GM19240 (cell line): ENCODE data around the gene PIBF1.
"Not testable (repeated sequence)": the region's sequence is repeated elsewhere in the genome, so short reads cannot be mapped to it uniquely, and the experiment has no call there.

ENCODE experiments used
- DNase-seq: peaks from one replicate; pipeline ENCODE4 v3.0.0; 2011; ENCODE audit warnings: low spot score; ENCODE audit not compliant: insufficient read length

The PIBF1 gene

GRCh38 chr13:73000027-73000674 lies 218.2 kb downstream of the PIBF1 start:
- no peak for DNase-seq

- DNase-seq: no peak
Observed at GRCh38 chr13:73001971-73002370, 220.0 kb downstream of the PIBF1 start.

- no peak for DNase-seq
Observed at GRCh38 chr13:73011751-73012150, 229.8 kb downstream of the PIBF1 start.

- no peak for DNase-seq
Observed at GRCh38 chr13:73015805-73016204, 233.9 kb downstream of the PIBF1 start.

GRCh38 chr13:73018336-73018735 lies 236.4 kb downstream of the PIBF1 start:
- no peak for DNase-seq

GRCh38 chr13:73025217-73026012 lies 243.5 kb downstream of the PIBF1 start:
- DNase-seq: no peak

- DNase-seq: no peak
Observed at GRCh38 chr13:73034901-73035300, 253.0 kb downstream of the PIBF1 start.

- no peak for DNase-seq
Observed at GRCh38 chr13:73035660-73036059, 253.7 kb downstream of the PIBF1 start.

- no peak for DNase-seq
Observed at GRCh38 chr13:73036566-73036965, 254.6 kb downstream of the PIBF1 start.

GRCh38 chr13:73038064-73038463 lies 256.1 kb downstream of the PIBF1 start:
- no peak for DNase-seq

GRCh38 chr13:73039201-73040108 lies 257.5 kb downstream of the PIBF1 start:
- no peak for DNase-seq

GRCh38 chr13:73040484-73040883 lies 258.6 kb downstream of the PIBF1 start:
- DNase-seq: no peak

GRCh38 chr13:73040968-73041596 lies 259.1 kb downstream of the PIBF1 start:
- no peak for DNase-seq

GRCh38 chr13:73045031-73045430 lies 263.1 kb downstream of the PIBF1 start:
- no peak for DNase-seq

- not testable (repeated sequence) for DNase-seq
Observed at GRCh38 chr13:73048615-73049014, 266.7 kb downstream of the PIBF1 start.

- no peak for DNase-seq
Observed at GRCh38 chr13:73054712-73055111, 272.8 kb downstream of the PIBF1 start.

GRCh38 chr13:73055813-73056564 lies 274.1 kb downstream of the PIBF1 start:
- DNase-seq: no peak

- DNase-seq: no peak
Observed at GRCh38 chr13:73056565-73056962, 274.6 kb downstream of the PIBF1 start.

- no peak for DNase-seq
Observed at GRCh38 chr13:73057284-73058063, 275.5 kb downstream of the PIBF1 start.

GRCh38 chr13:73058064-73058313 lies 276.1 kb downstream of the PIBF1 start:
- DNase-seq: no peak
